IPS-11a (cell line): ENCODE data around the gene FAM162A.
A peak's percentile ranks its signal among the peaks of the same experiment; 100 is the strongest.

Experiments
- H3K4me3 ChIP-seq: one replicate; pipeline ENCODE4 v1.5.1; 2013; ENCODE audit warnings: low read depth, low read length, control low read depth

Gene FAM162A

DNA sequence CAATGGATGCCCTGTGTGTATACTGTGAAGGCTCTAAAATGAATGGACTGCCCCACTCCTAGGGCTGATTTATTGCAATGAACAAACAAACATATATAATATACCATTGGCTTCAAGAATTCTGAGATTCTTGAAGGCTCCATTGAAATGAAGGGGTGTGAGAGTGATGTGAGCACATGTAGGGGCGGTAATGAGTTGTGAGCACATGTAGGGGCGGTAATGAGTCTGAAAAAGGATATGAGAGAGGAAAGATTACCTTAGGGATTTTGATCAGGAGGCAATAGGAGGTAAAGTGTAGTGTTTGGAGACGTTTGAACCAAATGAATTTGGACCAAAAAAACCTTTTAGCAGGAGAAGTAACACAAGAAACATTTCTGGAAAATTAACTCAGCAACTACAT is 3.7 kb downstream of the FAM162A start:
- no peak overlapping the region for H3K4me3 ChIP-seq

DNA sequence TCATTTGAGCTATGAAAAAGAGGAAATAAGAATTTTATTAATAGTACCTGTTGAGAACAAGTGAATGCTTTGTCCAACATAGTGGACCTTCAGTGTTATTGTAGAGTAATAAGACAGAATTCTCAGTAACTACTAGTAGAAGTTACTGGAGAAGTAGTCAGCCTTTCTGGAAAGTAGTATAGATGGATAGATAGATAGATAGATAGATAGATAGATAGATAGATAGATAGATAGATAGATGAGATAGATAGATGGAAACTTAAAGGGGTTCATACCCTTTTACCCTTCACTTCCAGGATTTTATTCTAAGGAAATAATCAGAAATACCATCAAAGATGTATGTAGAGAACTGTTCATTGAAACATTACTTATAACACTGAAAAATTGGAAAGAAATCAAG is 5.2 kb downstream of the FAM162A start:
- no peak overlapping the region for H3K4me3 ChIP-seq

DNA sequence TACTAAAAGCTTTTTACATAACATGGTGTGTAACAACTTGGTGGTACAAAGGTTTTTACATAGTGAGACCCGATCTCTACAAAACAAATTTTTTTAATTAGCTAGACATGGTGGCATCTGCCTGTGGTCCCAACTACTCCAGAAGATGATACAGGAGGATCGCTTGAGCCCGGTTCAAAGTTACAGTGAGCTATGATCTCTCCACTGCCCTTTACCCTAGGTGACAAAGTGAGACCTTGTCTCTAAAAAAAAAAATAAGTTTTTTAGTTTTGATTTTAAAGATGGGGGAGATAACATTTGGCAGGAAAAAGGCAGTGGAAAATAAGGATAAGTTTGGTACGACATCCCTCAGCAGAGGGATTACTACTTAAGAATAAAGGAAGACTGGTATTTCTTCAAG is 5.9 kb downstream of the FAM162A start:
- H3K4me3 ChIP-seq, result no peak overlapping the region

DNA sequence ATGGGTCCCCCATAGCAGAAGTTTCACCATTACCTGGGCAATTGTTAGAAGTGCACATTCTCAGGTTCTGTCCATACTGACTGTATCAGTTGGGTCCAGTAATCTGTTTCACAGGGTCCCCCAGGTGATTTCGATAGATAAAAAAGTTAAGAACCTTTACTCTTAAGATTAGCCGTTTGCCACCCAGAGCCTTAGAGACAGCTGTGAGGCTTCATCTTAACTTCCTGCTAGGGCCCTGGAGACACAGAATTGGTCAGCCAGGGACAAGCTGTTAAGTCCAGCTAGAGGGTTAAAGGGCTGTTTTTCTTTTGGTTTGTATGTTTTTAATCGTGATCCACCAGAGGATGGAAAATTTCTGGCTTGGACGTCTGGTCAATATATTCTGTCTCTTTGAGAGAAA is 6.7 kb downstream of the FAM162A start:
- no peak overlapping the region for H3K4me3 ChIP-seq

DNA sequence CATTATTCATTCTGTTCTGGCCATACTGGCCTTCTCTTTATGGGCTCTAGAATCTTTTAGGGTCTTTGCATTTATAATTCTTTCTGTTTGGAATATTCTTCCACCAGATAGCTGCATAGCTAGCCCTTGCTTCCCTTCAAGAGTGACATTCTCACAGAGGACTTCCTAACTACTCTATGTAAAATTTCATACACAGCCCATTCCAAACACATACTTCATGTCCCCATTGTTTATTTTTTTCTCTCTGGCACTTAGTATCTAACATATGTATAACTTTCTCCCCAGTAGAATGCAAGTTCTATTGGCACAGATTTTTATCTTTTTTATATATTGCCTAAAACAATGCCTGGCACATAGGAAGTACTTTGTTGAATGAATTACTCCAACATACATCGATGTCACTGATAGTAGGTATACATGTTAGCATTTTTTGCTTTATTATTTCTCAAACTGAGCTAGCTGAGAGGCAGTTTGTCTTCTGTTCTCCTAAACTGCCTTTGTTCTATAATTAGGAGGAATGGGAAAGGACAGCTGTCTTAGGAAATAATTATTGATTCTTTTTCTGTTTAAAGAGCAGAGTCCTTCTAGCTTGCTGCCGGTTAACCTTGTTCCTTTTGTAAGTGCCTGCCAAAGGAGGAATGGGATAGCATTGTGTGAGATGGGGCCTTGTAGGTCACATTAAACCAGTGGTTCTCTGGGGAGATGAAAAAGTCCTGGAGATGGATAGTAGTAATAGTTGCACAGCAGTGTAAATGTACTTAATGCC is 7.9 kb downstream of the FAM162A start:
- no peak overlapping the region for H3K4me3 ChIP-seq

DNA sequence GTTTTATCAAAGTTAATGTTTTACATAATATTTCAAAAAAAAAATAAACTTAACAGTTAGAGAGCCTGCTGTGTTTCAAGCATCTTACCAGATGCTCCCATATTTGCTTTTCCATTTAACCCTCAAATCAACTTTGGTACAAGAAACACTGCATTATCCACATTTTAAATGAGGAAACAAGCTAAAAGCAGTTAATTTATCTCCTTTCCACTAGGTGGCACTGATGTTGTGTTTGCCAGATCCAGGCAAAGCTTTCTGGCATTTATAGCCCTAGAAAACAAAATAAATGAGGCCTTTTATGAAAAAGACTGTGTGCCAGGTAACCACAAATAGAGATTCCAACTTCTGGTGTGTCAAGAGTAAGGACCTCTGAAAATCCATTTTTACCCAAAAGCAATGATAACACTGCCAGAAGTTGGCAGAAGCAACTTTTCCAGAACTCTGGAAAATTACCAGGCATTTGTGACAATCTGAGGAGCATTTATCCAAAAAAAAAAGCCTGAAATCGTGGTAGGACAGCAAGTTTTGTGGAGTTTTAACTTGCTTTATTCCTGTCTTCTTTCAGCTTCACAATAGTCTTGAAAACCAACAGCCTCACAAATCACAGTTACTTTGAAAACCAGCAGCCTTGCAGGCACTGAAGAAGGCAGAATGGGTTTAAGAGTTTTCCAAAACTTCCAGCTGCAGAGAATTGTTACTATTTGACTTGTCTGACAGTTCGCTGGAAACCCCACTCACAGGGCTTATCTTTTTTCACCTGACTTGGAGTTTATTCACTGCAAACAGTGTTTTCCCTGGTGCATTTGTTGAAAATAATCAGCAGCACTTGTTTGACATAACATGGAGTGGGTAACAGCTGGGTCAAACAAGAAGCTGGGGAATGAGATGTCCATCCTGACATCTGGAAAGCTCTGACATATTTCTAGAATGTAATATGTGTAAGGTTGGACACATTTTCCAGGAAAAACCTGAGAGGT is 9.2 kb downstream of the FAM162A start:
- H3K4me3 ChIP-seq, result no peak overlapping the region

DNA sequence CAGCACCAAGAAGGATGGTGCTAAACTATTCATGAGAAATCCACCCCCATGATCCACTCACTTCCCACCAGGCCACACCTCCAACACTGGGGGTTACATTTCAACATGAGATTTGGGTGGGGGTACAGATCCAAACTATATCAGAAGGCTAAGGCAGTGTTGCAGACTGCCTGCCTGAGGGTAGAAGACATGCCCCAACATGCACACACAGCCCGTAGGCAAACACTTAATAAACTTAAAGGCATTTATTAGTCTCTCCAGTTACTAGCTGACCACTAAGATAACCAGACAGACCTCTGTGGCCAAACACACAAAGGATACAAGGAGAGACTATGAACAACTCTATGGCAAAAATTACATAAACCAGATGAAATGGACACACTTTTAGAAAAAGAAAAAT is 10.2 kb downstream of the FAM162A start:
- no peak overlapping the region for H3K4me3 ChIP-seq

DNA sequence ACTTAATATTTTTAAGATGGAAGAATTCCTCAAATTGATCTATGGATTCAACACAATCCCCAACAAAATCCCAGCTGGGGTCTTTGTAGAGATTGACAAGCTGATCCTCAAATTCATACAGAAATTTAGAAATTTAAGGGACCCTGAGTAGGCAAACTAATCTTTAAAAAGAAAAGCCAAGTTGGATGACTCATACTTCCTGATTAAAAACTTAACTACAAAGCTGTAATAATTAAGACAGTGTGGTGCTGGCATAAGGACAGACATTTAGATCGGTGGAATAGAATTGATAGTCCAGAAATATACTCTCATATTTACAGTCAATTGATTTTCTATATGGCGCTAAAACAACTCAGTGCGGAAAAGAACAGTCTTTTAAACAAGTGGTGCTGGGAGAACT is 11.6 kb downstream of the FAM162A start:
- H3K4me3 ChIP-seq, result no peak overlapping the region

DNA sequence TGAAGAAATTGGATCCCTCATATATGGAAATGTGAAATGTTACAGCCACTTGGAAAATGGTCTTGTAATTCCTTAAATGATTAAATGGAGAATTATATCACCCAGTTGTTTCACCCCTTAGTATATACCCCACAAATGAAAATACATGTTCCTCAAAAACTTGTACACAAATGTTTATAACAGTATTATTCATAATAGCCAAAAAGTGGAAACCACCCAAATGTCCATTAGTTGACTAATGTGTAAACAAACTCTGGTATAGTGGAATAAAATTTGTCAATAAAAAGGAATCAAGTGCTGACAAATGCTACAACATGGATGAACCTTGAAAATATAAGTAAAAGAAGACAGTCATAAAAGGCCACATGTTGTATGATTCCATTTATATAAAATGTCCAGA is 12.5 kb downstream of the FAM162A start:
- H3K4me3 ChIP-seq, result no peak overlapping the region

DNA sequence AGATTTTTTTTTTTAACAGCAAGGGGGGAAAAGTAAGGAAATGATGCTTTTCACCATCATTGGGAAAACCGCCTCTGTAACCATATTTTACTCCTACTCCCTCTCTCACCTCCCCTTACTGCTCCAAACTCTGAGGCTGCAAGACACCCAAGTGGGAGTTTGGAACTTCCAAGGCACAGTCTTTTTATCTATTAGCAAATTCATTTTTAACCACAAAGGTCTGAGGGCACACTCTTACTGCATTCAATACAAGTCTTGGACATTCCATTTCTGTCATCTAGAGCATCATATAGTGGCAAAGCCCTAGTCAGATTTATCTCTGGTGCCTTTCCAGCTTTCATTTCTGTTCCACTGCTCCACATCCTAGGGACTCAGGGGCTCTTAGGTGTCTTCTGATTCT is 13.2 kb downstream of the FAM162A start:
- H3K4me3 ChIP-seq, result no peak overlapping the region

DNA sequence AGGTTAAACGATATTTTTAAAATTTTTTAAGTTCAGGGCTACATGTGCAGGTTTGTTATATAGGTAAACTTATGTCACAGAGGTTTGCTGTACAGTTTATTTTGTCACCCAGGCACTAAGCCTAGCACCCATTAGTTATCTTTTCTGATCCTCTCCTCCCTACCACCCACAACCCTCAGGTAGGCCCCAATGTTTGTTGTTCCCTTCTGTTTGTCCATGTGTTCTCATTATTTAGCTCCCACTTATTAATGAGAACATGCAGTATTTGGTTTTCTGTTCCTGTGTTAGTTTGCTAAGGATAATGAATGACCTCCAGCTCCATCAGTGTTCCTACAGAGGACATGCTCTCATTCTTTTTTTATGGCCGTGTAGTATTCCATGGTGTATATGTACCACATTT is 14.9 kb downstream of the FAM162A start:
- H3K4me3 ChIP-seq, result no peak overlapping the region

DNA sequence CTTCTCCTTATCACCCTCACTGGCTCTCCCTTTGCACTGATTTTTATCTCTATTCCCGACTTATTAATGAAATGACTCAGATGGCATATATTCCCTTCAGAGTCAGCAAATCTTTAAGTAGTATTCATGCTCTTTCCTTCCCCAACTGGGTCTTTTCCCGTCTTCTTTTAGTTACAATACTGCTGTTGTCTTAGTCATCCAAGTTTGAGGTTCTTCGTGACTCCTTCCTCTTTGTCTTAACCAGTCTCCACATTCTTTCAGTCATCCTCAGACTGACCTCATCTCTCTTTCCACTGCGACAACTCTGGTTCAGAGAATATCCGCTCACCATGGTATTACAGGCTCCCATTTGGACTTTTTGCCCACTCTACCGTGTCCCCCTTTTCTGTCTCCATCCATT is 19.5 kb downstream of the FAM162A start:
- no peak overlapping the region for H3K4me3 ChIP-seq

DNA sequence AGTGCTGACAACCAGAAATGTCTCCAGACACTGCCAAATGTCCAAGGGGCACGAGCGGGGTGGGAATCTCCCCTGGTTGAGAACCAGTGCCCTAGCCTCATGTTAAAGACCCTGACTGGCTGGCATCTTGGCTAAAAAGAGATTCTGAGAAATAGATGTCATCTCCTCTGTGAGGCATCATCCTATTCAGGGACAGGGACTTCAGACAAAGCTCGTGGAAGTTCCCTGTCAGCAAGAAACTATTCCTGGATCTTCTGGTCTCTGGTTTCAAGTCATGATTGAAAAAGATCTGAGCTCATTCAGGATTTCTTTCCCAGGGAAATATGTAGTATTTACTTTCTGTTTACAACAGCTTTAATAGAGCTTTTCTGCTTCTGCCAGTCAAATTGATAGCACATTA is 21.0 kb downstream of the FAM162A start:
- no peak overlapping the region for H3K4me3 ChIP-seq

DNA sequence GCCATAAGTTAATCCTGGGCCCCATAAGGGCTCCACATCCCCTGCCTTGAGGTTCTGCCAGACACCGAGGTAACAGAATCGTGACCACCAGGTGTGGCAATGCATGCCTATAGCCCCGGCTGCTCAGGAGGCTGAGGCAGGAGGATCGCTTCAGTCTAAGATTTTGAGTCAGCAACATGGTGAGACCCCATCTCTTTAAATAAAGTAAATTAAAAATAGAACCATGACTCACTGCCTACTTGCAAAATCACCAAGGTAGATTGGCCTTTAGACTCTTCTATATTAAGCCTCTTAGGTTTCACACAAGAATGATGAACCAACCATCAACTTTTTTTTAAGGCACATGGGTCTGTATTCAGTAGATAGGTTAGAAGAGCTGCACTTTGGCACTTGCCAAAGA is 22.2 kb downstream of the FAM162A start:
- H3K4me3 ChIP-seq, result no peak overlapping the region

DNA sequence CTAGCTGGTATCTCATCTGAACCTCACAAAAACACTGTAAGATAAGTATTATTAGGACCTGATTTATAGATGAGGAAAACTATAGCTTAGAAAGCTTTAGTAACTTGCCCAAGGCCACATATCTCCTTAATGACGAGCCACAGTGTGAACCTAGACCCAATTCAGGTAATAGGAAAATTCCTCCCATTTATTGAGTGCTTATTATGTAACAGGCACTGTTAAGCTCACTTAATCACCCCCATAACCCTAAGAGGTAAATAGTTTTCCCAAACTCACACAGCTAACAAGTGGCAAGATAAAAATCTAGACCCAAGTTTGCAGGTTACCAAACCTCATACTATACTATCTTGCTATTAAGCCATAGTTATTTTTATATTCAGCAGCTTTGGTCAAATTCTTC is 24.0 kb downstream of the FAM162A start:
- H3K4me3 ChIP-seq, result no peak overlapping the region

DNA sequence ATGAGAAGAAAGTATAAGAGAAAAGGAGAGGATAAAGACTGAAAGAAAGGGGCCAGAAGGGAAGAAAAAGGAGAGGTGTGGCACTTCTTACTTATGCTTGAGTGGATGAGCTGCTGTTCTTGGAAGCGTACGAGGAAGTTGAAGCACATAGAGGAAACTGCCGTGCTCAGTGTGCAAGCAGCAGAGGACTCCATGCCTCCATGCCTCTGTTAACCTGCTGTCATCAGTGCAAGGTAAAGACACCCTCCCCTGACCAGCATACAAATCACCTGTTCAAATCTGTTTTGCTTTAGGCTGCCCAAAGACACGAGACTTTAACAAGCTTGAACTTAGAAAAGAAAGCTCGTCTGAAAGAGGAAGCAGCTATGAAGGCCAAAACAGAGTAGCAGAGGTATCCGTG is 25.5 kb downstream of the FAM162A start:
- H3K4me3 ChIP-seq, result no peak overlapping the region

DNA sequence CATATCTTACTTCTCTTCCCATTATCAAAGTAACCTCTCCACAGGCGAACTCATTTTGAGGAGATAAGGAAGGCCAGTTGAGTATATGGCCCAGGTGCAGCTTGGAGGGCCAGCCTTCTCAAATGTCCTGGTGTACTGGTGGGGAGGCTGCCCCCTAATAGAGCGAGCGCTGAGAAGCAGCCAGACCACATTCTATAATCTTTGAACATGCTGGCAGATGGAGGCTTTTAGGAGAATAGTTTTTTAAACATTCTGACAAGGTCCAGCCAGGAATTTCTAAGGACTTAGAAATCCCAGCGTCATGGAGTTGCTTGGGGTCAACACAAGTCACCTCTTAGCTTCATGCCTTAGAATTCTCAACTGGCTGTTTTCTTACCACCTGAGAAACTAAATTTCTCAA is 26.1 kb downstream of the FAM162A start:
- H3K4me3 ChIP-seq, result no peak overlapping the region

DNA sequence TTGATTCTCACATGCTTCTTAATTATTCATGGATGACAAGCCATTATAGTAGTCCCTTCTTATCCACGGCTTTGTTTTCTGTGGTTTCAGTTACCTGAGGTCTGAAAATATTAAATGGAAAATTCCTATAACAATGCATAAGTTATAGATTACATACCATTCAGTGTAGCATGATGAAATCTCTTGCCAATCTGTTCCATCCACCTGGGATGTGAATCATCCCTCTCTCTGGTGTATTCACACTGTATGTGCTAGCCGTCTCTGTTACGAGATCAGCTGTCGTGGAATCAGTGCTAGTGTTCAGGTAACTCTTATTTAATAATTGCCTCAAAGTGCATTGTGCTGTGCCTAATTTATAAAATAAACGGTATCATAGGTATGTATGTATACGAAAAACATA is 26.7 kb downstream of the FAM162A start:
- H3K4me3 ChIP-seq, result no peak overlapping the region

DNA sequence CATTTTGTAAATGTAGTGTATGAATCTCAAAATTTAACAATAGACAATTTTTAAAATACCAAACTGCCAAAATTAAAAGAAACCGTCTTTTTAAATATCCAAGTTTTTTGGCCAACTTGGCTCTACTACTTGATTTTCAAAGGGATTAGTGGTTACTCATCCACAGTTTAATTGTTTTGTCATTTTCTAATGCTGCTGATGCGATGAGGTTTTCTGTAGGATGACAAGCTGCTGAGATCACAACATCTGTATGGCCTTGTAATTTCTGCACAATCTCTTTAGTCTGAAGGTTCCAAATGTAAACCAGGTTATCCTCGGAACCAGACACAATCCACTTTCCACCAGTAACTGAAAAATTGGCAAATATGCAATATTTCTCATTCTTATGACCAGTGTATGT is 30.4 kb downstream of the FAM162A start:
- no peak overlapping the region for H3K4me3 ChIP-seq

DNA sequence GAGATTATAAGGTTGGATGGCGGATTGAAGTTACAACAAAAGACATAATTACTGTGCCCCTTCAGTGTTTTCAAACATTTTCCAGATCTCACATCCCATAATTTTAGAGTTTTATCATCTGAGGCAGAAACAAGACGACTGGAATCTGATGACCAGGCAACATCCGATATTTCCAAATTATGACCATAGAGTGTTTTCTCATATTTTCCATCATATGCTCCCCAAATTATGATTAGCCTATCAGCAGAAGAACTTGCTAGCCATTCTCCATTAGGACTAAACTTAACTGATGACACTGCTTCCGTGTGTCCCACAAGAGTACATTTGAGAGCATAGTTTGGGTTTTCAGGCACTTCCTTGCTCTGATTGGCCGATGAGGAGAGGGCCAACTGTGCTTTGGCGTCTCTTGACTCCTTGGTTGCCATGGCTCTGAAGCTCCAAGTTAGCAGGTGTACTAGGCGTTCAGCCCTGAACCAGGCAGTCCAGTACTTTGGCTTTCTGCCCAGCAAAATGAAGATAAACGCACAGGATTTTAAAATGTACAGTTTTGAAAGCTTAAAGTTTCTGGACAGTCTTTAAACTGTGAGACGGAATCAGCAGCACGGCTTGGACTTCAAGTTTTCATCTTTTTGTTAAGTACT is 31.2 kb downstream of the FAM162A start:
- peak overlapping the region; percentile 99 for H3K4me3 ChIP-seq

DNA sequence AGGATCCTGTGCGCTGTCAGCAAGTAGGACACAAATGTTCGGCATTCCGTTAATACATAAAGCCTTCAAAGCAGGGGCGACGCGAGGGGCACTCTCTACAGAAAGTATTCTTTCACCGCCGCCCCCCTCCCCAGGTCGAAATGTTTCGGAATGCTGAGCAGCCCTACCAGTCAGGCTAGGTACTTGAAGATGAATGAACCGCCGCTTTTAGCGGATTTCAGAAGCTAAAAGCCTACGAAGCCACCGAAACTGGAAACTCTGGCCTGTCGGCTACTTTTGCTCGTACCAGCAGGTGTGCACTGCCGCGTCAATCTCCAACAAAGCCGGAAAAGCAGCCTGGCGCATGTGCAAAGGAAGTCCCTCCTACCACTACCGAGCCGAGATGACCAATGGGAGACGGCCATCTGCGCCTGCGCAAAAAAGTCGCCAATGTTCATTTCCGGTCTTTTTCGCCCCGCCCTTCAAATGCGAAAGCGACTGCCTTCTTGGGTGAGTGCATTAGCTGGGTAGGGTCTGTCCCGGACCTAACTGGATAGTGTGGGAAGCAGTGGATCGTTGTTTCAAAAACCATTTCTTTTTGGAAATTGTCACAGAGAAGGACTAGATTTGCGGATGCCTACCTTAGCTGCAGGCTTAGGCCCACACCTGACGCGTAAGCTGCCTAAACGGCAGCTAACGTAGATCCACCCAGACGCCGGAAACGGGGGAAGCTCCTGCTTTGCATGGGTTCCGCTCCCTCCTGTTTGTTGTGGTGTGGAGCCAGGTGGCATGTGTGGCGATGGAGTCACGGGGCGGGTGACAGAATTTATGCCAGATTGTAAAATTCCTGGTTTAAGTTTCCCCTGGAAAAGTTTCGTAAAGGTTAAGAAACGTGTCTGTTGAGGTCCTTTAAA is 32.0 kb downstream of the FAM162A start, which contains the start of gene WDR5B:
WDR5B (minus strand) TSS at position 301 of the 893 bp plus-strand sequence. CDS start 534 bp downstream, outside the sequence.
- peak within 1 kb of the TSS; percentile 99 for H3K4me3 ChIP-seq
